K562 (cell line): ENCODE data around the gene BIRC6. TPM values are rescaled to one million over a fixed set of nuclear protein-coding genes. Genes with fewer than 3 reads are reported as not detected.
A peak's percentile ranks its signal among the peaks of the same experiment; 100 is the strongest.

Experiments used
- CC2D1A ChIP-seq: fragments of 450-650 bp; IDR thresholded peaks from 2 replicates; pipeline ENCODE4 v1.6.1; 2017; ENCODE audit warnings: mild to moderate bottlenecking
- ELF1 ChIP-seq: fragments of 200-800 bp; sonication (Bioruptor generic); IDR thresholded peaks from 2 replicates; pipeline ENCODE4 v1.6.1; 2016; ENCODE audit warnings: missing genetic modification characterization, missing compliant biosample characterization
- FOXJ2 ChIP-seq: fragments of 200-800 bp; sonication (Bioruptor generic); IDR thresholded peaks from 2 replicates; pipeline ENCODE4 v1.6.1; 2016; ENCODE audit warnings: missing genetic modification characterization, missing compliant biosample characterization
- FOXK1 ChIP-seq: sonication (generic); formaldehyde crosslinking; IDR thresholded peaks from 2 replicates; pipeline ENCODE4 v1.8.0; 2022; ENCODE audit warnings: missing genetic modification reagents, mild to moderate bottlenecking, borderline replicate concordance
- GABPA ChIP-seq: fragments of 200-800 bp; sonication (Bioruptor generic); conservative IDR thresholded peaks from 2 replicates; pipeline ENCODE4 v1.6.1; 2016; ENCODE audit warnings: low read depth, missing genetic modification characterization, missing compliant biosample characterization
- HDGF ChIP-seq: fragments of 450-650 bp; IDR thresholded peaks from 2 replicates; pipeline ENCODE4 v1.6.1; 2016
- KDM2B ChIP-seq: fragments of 250-450 bp; sonication (Bioruptor Pico); IDR thresholded peaks from 2 replicates; pipeline ENCODE4 v1.8.0; 2021; ENCODE audit warnings: mild to moderate bottlenecking, moderate library complexity
- KDM4B ChIP-seq, 2 experiments: fragments of 450-650 bp in 1 of 2; sonication (generic) in 1 of 2; IDR thresholded peaks; 2 replicates each; pipeline ENCODE4 v1.6.1; 2016 to 2017; ENCODE audit warnings: borderline replicate concordance in 2 of 2, antibody characterized with exemption in 1 of 2, low read depth in 1 of 2, mild to moderate bottlenecking in 1 of 2
- MXI1 ChIP-seq: IDR thresholded peaks from 2 replicates; pipeline ENCODE4 v1.6.1; 2011; ENCODE audit warnings: low read depth, mild to moderate bottlenecking, improper control_type of control experiment, low read length
- NCOA2 ChIP-seq, 2 experiments: fragments of 450-650 bp; IDR thresholded peaks; 2 replicates each; pipeline ENCODE4 v1.6.1; 2018; ENCODE audit warnings: mild to moderate bottlenecking in 2 of 2, moderate library complexity in 1 of 2; ENCODE audit not compliant: partially characterized antibody in 2 of 2
- NFIC ChIP-seq: fragments of 450-650 bp; IDR thresholded peaks from 2 replicates; pipeline ENCODE4 v1.6.1; 2017; ENCODE audit warnings: mild to moderate bottlenecking, inconsistent platforms
- PCBP2 ChIP-seq: fragments of 200-400 bp; formaldehyde crosslinking; IDR thresholded peaks from 2 replicates; pipeline ENCODE4 v1.6.1; 2018; ENCODE audit warnings: low read length, low read depth, mild to moderate bottlenecking, moderate library complexity; ENCODE audit not compliant: poor library complexity, severe bottlenecking
- POU5F1 ChIP-seq: fragments of 150-350 bp; IDR thresholded peaks from 2 replicates; pipeline ENCODE4 v1.6.1; 2014; ENCODE audit warnings: borderline replicate concordance, low read length, low read depth, mild to moderate bottlenecking; ENCODE audit not compliant: partially characterized antibody
- SMARCC2 ChIP-seq: fragments of 450-650 bp; IDR thresholded peaks from 2 replicates; pipeline ENCODE4 v1.6.1; 2017; ENCODE audit warnings: antibody characterized with exemption, moderate library complexity, mild to moderate bottlenecking, low read depth
- TAF15 ChIP-seq: fragments of 200-400 bp; formaldehyde crosslinking; IDR thresholded peaks from 2 replicates; pipeline ENCODE4 v1.6.1; 2017; ENCODE audit warnings: mild to moderate bottlenecking, low read depth, low read length, moderate library complexity
- WHSC1 ChIP-seq: IDR thresholded peaks from one replicate; pipeline ENCODE4 v1.6.1; 2012; ENCODE audit warnings: low read length, control low read depth, inconsistent platforms
- ZBED1 ChIP-seq: IDR thresholded peaks from 2 replicates; pipeline ENCODE4 v1.6.1; 2014
- ZNF124 ChIP-seq: sonication (generic); formaldehyde crosslinking; IDR thresholded peaks from 2 replicates; pipeline ENCODE4 v1.8.1; 2022; ENCODE audit warnings: missing genetic modification reagents
- ZNF134 ChIP-seq: fragments of 250-450 bp; sonication (Bioruptor Pico); conservative IDR thresholded peaks from 2 replicates; pipeline ENCODE4 v1.4.0; 2020
- ZNF274 ChIP-seq: IDR thresholded peaks from 2 replicates; pipeline ENCODE4 v1.6.1; 2011; ENCODE audit warnings: low read depth, mild to moderate bottlenecking, low read length, moderate library complexity, borderline replicate concordance
- ZNF764 ChIP-seq: fragments of 250-450 bp; sonication (Bioruptor Pico); IDR thresholded peaks from 2 replicates; pipeline ENCODE4 v1.4.0; 2020; ENCODE audit warnings: low read depth, mild to moderate bottlenecking, moderate library complexity
- polyA plus RNA-seq, 8 experiments: library from polyadenylated mRNA; depleted of rRNA in 4 of 8; stranded (reverse) in 5 of 8; unstranded in 3 of 8; fragments of >200 nt; fragmentation: Nextera tagmentation in 2 of 8; fragmentation: Illumina TruSeq in 1 of 8; extraction: Ambion mirVana in 2 of 8; extraction: Trizol in 1 of 8; gene quantifications; 2 replicates each; pipeline versions ENCODE4 v1.2.1 to v1.2.3, GENCODE V29; 2011 to 2014; ENCODE audit warnings: inconsistent platforms in 1 of 8, missing spikeins in 1 of 8
- total RNA-seq, 7 experiments: library from RNA; depleted of rRNA in 6 of 7; stranded (reverse); fragments of >200 nt in 6 of 7; fragmentation: Illumina TruSeq in 2 of 7; extraction: Trizol in 2 of 7; gene quantifications; 2 replicates each; pipeline versions ENCODE4 v1.2.1 to v1.2.3, GENCODE V29; 2011 to 2021; ENCODE audit warnings: low replicate concordance in 1 of 7
- TF ChIP-seq, protein P1 (sequence below): sonication (generic); formaldehyde crosslinking; IDR thresholded peaks from 2 replicates; pipeline ENCODE4 v1.5.0; 2020; ENCODE audit warnings: missing genetic modification reagents
- TF ChIP-seq, protein P2 (sequence below): fragments of 250-450 bp; sonication (Bioruptor Pico); IDR thresholded peaks from 2 replicates; pipeline ENCODE4 v1.5.0; 2021; ENCODE audit warnings: mild to moderate bottlenecking, borderline replicate concordance

BIRC6 gene
- total and polyA plus RNA-seq, 9 of the 15 experiments (the other 6 are each of a cell fraction or from before 2014, with no cell fraction given): 18.8 to 110 (median 49.8) TPM

DNA sequence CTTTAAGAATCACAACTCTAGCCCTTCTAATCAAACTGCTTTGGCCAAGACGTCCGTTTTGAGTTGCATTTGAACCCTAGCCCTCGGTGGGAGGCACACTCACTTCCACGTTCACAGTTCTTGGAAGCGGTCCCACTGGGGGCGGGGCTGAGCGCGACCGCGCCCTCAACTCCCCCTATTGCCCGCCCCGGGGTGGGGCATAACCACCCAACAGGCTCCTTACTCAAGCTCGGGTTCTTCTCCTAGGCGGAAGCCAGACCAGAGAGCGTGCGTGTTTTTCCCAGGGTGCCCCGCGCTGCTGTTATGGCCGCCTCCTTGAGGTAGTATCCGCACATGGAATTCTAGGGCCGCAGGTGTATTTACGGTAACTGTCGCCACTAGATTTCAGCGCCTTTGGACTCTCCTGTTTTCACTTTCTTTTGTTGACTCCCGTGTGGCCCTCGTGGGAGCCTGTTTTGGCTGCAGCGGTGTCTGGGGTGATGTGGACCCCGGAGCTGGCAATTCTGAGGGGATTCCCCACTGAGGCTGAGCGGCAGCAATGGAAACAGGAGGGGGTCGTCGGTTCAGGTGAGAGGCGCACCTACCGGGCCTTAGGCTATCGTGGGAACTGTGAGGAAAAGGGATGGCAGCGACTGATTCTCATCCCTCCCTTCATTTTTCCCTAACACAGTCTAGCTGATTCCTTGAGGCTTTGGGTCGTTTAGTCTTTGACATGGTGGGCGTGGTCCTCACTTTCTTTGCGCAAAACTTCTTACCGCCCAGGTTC is 271.2 kb downstream of the BIRC6 start, which contains the start of gene TTC27 (continued):
- TF ChIP-seq SMARCC2 (no peak), FOXK1 (CRISPR knock-in tag) (peak; percentile 88; the same call in 1 of the 2 replicates), GABPA (tag) (peak; percentile 58), MXI1 (peak; percentile 98), HDGF (no peak), KDM4B (IDR thresholded peaks at IDR 0.05; ENCODE audit: borderline replicate concordance in 2 of 2, low read depth in 1 of 2) (no peak), ZNF124 (CRISPR knock-in tag) (no peak), NFIC (peak; percentile 95), KDM2B (no peak), ZNF274 (no peak), PCBP2 (no peak), NCOA2 (IDR thresholded peaks at IDR 0.05; ENCODE audit: partially characterized antibody in 2 of 2) (no peak), WHSC1 (no peak), ZNF134 (CRISPR knock-in tag) (no peak), CC2D1A (no peak), ZNF764 (no peak), ELF1 (peak; percentile 75), TAF15 (no peak), POU5F1 (no peak), ZBED1 (no peak), FOXJ2 (tag) (no peak)
- TF ChIP-seq, protein P1, sequence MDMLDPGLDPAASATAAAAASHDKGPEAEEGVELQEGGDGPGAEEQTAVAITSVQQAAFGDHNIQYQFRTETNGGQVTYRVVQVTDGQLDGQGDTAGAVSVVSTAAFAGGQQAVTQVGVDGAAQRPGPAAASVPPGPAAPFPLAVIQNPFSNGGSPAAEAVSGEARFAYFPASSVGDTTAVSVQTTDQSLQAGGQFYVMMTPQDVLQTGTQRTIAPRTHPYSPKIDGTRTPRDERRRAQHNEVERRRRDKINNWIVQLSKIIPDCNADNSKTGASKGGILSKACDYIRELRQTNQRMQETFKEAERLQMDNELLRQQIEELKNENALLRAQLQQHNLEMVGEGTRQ (CRISPR knock-in tag): no peak
- TF ChIP-seq, protein P2, sequence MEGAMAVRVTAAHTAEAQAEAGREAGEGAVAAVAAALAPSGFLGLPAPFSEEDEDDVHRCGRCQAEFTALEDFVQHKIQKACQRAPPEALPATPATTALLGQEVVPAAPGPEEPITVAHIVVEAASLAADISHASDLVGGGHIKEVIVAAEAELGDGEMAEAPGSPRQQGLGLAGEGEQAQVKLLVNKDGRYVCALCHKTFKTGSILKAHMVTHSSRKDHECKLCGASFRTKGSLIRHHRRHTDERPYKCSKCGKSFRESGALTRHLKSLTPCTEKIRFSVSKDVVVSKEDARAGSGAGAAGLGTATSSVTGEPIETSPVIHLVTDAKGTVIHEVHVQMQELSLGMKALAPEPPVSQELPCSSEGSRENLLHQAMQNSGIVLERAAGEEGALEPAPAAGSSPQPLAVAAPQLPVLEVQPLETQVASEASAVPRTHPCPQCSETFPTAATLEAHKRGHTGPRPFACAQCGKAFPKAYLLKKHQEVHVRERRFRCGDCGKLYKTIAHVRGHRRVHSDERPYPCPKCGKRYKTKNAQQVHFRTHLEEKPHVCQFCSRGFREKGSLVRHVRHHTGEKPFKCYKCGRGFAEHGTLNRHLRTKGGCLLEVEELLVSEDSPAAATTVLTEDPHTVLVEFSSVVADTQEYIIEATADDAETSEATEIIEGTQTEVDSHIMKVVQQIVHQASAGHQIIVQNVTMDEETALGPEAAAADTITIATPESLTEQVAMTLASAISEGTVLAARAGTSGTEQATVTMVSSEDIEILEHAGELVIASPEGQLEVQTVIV (CRISPR knock-in tag): no peak
